ENCODE data around the gene TRIM38. TPM values are rescaled to one million over a fixed set of nuclear protein-coding genes. Genes with fewer than 3 reads are reported as not detected.

Gene TRIM38
- total and polyA plus RNA-seq, 8 donors, result 1.5 to 5.8 (median 2.5) TPM

DNA sequence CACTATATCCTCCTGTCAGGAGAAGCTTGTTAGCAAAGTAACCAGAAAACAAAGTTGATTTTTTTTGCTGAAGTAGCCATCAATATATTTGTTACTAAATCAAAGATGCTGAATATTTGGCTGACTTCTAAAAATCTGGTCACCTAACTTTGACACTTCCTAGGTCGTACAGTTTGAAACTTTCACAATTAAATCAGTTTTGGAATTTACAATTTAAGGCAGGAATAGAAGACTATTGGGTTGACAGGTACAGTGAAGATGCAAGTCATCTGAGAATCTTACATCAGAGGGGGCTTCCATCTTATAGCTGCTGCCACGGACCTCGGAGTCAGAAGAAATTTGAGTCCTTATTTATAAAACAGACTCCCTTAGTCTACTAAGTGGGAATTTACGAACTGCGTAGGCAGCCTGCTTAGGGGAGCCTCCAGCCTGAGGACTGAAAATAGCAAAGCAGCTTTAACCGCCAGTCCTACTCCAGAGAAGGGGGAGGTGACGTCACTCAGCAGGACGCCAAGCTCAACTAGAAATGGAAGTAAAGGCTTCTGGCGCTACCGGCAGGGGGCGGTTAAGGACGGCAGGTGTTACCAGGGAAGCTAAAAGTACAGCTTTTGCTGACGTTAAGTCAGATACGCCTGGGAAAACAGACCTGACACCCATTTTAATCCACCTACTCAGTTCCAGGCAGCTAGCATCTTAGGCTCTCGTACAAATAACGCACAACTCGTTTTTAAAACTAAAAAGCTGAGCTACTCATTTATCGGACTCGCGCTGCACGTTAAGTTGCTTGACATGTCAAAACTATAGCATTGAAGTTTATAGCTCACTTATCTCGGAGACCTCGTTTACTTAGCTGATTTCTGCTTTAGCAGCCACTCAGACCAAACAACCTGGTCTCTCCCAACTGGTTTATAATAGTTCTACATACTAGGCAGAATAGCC lies 63.6 kb downstream of the TRIM38 start:
- 1 to 2% methylated on average over 23 of the region's 23 CpGs for WGBS, 2 donors
- Histone ChIP-seq H3K4me1 (peaks cover 4 to 17% (median 6%) of the 10 kb centered on the region in 3 donors), H3K9me3 (no peaks in the 10 kb centered on the region), H3K27me3 (no peaks in the 10 kb centered on the region), H3K27ac (peak overlapping the region; percentile 77 to 94 (median 88)), H3K36me3 (no peaks in the 10 kb centered on the region), H3K4me3 (peak overlapping the region; percentile 38 to 58 (median 54))
- intact Hi-C loops (cut with DNase I), result no loop called here
- ATAC-seq (peak; percentile 75 to 78 (median 76)), FAIRE-seq (no peak), DNase-seq (peak; percentile 87 to 97 (median 94))
- TF ChIP-seq, protein P1, sequence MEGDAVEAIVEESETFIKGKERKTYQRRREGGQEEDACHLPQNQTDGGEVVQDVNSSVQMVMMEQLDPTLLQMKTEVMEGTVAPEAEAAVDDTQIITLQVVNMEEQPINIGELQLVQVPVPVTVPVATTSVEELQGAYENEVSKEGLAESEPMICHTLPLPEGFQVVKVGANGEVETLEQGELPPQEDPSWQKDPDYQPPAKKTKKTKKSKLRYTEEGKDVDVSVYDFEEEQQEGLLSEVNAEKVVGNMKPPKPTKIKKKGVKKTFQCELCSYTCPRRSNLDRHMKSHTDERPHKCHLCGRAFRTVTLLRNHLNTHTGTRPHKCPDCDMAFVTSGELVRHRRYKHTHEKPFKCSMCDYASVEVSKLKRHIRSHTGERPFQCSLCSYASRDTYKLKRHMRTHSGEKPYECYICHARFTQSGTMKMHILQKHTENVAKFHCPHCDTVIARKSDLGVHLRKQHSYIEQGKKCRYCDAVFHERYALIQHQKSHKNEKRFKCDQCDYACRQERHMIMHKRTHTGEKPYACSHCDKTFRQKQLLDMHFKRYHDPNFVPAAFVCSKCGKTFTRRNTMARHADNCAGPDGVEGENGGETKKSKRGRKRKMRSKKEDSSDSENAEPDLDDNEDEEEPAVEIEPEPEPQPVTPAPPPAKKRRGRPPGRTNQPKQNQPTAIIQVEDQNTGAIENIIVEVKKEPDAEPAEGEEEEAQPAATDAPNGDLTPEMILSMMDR (IDR thresholded peaks at IDR 0.05), result peak; percentile 54 to 86 (median 75)

- peak overlapping the region; percentile 38 to 58 (median 54) for H3K4me3 ChIP-seq
- H3K27me3 ChIP-seq, result no peaks in the 10 kb centered on the region
- 1% methylated on average over 44 of the region's 44 CpGs for WGBS, 2 donors
- H3K27ac ChIP-seq, result peak overlapping the region; percentile 77 to 94 (median 88)
- FAIRE-seq, result peak; percentile 87
- intact Hi-C loops (cut with DNase I), result no loop called here
- DNase-seq, result peak; percentile 81 to 96 (median 92)
- H3K36me3 ChIP-seq, result no peaks in the 10 kb centered on the region
- peak; percentile 71 to 83 (median 78) for ATAC-seq
- TF ChIP-seq, protein P1 (IDR thresholded peaks at IDR 0.05), result no peak
- H3K4me1 ChIP-seq, result peaks cover 6 to 17% (median 9%) of the 10 kb centered on the region in 3 donors
- no peaks in the 10 kb centered on the region for H3K9me3 ChIP-seq
Observed at GRCh38 chr6:26026833-26027490, 64.4 kb downstream of the TRIM38 start.

DNA sequence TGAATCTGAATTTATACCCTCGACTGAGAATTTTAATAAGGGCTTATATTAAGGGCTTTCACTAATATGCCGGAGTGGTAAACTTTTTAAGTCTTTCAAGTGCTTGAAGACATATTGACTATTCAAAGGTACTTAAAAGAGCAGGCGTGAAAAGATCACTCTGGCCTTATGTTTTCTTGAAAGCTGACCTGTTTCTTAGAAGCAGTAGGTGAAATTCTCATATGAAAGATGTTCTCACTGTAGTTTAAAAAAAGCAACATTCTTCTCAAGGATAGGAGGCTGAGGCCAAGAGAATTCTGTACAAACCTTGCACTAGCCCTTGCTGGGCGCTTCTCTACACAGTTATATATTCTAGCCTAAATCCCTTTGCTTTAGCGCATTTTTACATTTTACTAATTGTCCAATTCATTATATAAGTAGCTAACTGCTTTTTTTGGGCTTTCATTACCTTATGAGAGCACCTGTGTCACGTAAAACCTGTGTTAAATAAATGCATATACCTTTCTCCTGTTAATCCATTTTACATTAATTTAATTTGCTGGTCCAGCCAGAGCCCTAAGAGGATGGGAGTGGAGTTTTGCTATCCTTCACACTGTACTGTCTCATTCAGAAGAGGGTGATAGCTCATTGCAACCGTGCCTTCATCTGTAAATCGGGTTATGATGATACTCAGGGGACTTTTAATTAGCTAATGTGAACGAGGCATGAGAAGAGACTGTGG lies 65.0 kb downstream of the TRIM38 start:
- DNase-seq (no peak), ATAC-seq (no peak), FAIRE-seq (no peak)
- Histone ChIP-seq H3K27ac (peak overlapping the region; percentile 77 to 94 (median 88)), H3K27me3 (no peaks in the 10 kb centered on the region), H3K4me1 (peaks cover 6 to 14% (median 14%) of the 10 kb centered on the region in 3 donors), H3K9me3 (no peaks in the 10 kb centered on the region), H3K36me3 (no peaks in the 10 kb centered on the region), H3K4me3 (peak overlapping the region in 3 of 4 donors; percentile 51 to 58 (median 56))
- TF ChIP-seq, protein P1 (IDR thresholded peaks at IDR 0.05), result no peak
- WGBS, 2 donors, result 49 to 51% methylated on average over 9 of the region's 9 CpGs
- intact Hi-C loops (cut with DNase I), result no loop called here

DNA sequence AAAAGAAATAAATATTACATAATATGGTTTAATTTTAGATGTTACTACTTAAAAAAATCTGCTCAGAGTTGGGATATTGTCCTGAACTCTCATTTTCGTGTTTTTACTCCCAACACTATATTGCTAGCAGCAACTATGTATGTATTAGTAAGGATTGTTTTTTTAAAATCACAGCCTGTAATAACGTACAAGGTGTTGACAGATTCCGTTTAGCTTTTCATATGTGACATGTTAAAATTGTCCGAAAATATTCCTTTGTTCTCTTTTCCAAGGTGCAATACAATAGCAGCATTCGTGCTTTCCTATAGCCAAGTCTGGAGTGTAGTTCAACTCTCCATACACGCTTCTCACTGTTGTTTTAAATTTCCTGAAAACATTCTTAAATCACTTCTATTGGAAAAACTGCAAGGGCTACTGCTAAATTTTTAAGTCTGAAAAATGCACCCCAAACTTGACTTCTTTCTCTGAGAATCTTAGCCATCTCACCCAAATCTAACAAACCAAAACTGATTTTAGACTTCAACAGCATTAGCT lies 65.7 kb downstream of the TRIM38 start:
- Histone ChIP-seq H3K9me3 (no peaks in the 10 kb centered on the region), H3K27ac (no peak overlapping the region), H3K4me3 (no peak overlapping the region), H3K36me3 (no peaks in the 10 kb centered on the region), H3K4me1 (peaks cover 6 to 14% (median 14%) of the 10 kb centered on the region in 3 donors), H3K27me3 (no peaks in the 10 kb centered on the region)
- DNase-seq, result no peak
- no peak for FAIRE-seq
- intact Hi-C loops (cut with DNase I), result no loop called here
- TF ChIP-seq, protein P1 (IDR thresholded peaks at IDR 0.05), result no peak
- no peak for ATAC-seq
- WGBS, 2 donors, result 74 to 79% methylated on average over 6 of the region's 6 CpGs

Data from pancreas (tissue), 10 donors.